HG02763 (cell line): ENCODE results near the gene PHKB.
"Not testable (repeated sequence)": the region's sequence is repeated elsewhere in the genome, so short reads cannot be mapped to it uniquely, and the experiment has no call there.

Experiments used
- ATAC-seq: cut with Tn5 transposase; IDR thresholded peaks from one replicate; pipeline ENCODE4 v1.9.1; 2021; ENCODE audit warnings: mild to moderate bottlenecking, moderate library complexity; ENCODE audit not compliant: unreplicated experiment

Gene PHKB

DNA sequence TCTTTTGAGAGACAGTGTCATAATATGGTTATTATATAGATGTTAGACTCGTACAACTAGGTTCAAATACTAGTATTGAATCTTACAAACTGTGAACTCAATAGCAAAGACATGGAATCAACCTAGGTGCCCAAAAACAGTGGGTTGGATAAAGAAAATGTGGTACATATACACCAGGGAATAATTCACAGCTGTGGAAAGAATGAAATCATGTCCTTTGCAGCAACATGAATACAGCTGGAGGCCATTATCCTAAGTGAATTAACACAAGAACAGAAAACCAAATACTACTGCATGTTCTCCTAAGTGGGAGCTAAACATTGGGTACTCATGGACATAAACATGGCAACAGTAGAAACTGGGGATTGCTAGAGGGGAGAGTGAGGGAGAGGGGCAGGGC is 8.1 kb downstream of the PHKB start:
- no peak for ATAC-seq

DNA sequence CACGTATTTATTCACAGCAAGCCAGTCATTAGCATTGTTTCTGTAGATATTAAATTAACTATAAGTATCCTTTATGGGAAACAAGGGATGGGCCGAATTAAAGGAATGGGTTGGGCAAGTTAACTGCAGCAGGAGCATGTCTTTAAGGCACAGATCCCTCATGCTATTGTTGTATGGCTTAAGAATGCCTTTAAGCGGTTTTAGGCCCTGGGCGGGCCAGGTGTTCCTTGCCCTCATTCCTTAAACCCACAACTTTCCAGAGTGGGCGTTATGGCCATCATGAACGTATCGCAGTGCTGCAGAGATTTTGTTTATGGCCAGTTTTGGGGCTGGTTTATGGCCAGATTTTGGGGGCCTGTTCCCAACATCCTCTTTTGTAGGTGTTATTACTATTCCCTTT is 9.1 kb downstream of the PHKB start:
- no peak for ATAC-seq

DNA sequence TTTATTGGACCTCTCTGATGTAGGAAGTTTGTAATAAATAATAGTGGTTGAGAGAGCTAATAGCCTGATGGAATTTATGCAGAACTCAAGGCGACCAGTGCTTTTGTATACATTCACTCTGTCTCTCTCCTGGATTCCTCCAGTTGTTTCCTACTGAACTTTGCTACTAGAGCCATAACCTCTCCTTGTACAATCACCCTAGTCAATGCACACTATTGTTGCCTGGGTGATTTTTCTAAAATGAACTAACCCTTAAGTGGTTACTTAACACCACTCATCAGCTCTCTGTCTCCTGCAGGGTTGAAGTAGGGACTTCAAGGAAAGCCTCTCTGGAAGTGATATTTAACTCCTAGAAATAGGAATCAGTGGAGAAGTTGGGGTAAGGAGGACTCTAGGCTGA is 9.7 kb downstream of the PHKB start:
- no peak for ATAC-seq

DNA sequence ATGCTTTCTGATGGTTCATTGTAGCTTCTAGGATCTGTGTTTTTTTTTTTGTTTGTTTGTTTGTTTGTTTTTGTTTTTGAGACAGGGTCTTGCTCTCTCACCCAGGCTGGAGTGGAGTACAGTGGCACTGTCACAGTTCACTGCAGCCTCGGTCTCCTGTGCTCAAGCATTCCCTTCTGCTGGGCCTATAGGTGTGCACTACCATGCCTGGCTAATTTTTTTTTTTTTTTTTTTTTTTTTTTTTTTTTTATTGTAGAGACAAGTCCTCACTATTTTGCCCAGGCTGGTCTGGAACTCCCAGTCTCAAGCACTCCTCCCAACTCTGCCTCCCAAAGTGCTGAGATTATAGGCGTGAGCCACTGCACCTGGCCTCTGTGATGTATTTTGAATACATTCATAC is 11.9 kb downstream of the PHKB start:
- ATAC-seq, result not testable (repeated sequence)

DNA sequence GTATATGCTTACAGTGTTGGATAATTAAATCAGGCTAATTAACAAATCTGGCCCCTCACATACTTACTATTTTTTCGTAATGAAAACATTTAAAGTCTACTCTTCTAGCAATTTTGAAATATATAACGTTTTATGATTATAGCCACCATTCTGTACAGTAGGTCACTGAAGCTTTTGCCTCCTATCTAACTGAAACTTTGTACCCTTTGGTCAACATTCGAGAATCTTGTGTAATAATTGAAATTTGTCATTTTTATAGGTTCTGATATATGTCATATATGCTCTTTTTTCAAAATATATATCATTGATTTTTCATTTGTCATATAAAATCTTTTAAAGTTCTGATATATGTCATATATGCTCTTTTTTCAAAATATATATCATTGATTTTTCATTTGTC is 12.7 kb downstream of the PHKB start:
- no peak for ATAC-seq

DNA sequence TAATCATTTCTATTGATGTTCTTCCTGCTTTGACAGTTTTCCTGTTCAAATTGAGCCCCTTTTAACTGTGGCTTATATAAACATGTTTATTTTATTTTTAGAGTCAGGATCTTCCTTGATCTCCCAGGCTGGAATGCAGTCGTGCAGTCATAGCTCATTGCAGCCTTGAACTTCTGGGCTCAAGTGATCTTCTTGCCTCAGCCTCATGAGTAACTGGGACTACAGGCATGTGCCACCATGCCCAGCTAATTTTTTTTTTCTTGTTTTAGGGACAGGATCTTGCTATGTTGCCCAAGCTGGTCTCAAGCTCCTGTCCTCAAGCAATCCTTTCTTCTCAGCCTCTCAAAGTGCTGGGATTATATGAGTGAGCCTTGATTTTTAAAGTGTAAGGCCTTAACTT is 14.7 kb downstream of the PHKB start:
- no peak for ATAC-seq

DNA sequence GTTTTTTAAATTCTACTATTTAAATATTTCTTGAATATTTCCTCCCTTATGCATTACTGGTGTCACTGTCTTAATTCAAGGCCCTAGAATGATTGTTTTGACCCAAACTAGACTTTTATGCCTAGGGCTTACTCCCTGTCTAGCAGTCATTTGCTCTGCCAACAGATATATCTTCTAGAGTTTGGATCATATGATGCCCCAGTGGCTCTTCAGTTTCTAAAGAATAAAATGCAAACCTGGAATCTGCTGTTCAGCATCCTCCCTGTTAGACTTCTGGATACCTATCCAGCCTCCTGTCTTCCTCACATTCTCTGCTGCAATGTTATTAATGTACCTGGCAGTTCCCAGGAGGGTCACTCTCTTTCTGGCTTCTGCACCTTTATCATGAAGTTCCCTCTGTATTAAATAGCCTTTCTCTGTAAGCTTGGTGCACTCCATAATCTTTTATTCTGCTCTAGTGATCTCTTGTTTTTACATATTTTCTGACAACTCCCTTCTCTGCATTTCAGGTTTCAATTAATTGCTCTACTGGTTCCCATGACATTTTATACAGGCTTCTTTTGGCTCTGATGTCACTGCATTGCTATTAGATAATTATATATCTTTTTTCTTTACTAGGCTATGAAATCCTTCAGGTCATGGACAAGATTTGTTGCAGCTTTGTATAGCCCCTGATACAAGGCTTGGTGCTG is 15.7 kb downstream of the PHKB start:
- ATAC-seq, result no peak

DNA sequence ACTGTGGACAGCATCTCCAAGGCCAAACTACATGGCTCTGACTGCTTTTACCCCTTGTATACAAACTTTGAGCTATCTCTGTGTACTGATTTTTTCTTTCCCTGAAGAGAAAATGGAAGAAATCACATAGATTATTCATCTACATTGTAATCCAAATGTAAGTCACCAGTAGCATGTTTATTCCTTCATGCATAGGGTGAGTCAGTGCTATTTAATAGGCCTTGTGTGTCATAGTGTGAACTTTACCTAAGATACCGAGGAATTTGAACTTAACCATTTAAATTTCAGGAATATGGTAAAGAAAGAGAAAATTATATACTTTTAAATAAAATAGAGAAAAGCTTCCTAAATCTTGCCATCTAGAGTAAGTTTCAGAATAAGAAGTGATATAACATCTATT is 16.5 kb downstream of the PHKB start:
- ATAC-seq, result no peak

DNA sequence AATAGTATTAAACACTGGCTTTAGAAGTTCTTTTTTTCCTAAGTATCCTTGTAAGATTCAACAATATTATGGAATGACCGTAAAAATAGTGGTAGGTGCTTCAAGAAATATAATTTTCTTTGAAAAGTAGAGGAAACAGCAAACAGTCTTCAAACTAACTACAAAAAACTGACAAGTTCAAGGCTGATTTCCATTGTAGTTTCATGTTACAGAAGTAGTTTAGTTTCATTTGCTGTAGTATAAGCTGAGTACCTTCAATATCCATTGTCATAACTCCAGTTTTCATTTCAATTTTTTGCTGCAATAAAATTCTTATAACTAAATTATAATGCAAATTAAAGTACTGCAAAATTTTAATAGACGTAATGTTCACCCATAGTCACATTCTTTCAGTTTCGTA is 19.3 kb downstream of the PHKB start:
- ATAC-seq, result no peak

DNA sequence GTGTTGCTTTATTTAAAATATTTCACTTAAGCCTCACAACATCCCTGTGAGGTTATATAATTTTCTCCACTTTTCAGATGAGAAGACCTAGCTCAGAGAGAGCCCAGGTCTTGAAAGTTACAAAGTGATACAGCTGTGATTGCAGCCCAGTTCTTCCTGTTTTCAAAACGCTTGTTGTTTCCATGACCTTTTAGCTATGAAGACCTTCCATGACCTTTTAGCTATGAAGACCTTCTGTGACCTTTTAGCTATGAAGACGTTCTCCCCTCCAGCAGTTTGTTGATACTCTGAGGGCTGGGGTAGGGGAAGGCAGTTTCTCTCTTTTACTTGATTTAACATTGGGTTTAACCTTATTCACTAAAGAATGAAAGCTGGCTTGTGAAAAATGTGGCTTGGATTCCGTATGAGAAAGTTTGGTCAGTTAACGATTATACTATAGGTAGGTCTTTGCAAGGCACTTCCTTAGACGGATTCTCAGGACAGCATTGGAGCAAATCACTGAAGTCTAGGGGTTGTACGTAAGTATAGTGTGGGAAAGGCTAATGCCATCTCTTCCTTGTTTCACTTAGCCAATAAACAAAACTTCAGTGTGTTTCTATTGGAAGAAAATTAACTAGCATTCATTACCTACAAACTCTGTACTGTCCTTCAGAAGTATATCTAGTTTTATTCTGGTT is 20.7 kb downstream of the PHKB start:
- ATAC-seq, result no peak

DNA sequence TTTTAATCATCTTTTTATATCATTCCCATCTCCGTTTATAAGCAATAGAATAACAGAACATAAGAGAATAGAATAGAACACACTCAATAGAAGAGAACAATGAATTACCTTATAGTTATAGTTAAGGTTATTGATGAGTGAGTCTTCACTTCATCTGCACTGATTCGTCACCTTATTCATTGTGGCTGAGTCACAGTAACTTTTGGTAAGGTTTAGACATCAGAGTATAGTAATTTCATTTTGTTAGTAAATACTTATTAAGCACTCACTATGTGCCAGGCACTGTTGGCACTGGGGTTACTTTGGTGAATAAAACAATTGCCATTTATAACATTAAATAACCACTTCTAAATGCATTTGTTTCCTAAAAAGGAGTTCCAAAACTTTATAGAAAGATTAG is 22.5 kb downstream of the PHKB start:
- ATAC-seq, result no peak

DNA sequence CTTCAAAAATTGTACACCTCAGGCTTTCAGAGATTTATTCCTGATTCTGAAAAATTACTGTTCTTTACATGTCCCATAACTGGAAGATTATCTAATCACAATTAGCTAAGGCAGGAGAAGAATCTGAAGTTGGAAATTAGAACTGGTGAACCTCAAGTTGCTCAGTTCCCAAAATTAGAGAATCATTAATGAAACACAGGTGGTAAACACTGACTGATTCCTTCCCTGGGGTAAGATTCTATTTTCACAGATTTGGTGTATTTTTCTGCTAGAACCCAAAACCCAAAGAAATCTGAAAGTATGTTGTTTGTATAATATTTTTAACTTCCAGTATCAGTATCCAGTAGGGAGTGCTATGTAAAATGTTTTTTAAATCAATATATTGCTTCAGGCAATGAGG is 25.7 kb downstream of the PHKB start:
- ATAC-seq, result no peak

DNA sequence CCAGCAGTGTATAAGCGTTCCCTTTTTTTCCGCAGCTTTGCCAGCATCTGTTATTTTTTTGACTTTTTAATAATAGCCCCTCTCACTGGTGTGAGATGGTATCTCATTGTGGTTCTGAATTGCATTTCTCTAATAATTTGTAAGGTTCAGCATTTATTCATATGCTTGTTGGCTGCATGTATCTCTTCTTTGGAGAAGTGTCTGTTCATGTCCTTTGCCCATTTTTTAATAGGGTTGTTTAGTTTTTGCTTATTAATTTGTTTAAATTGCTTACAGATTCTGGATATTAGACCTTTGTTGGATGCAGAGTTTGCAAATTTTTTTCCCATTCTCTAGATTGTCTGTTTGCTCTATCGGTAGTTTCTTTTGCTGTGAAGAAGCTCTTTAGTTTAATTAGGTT is 26.9 kb downstream of the PHKB start:
- no peak for ATAC-seq

DNA sequence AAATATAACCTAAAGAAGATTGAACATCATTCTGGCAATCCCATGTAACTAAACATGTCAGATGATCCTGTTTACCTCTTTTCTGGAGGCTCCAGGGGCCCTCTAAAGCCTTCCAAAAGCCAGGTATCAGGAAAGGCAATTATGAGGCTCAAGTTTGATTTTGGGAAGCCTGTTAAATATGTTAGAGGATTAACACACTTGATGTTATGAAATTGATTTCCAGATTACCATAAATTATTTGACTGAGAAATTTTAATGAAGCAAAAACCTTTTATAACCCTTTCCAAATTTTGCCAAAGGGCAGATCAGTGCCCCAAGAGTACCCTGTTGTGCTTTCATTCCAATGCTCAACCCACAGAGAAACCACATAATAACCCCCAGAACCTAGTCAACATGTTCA is 29.3 kb downstream of the PHKB start:
- no peak for ATAC-seq

DNA sequence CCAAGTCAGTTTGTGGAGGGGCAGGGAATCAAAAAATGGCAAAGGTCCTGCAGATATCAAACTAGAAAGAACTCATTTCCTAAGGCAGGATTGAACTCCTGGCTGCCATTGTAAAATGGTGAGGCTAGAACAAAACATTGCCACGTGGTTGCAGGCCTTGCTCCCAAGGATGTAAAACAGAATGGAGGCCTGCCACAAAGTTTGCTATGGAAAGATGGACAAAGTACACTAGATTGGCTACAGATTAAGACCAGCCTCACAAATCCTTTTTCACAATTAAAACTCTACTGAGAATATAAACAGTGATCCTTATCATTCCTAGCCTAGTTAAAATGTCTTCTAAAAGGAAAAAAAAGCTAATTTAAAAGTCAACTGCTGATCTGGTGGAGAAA is 30.9 kb downstream of the PHKB start:
- no peak for ATAC-seq

DNA sequence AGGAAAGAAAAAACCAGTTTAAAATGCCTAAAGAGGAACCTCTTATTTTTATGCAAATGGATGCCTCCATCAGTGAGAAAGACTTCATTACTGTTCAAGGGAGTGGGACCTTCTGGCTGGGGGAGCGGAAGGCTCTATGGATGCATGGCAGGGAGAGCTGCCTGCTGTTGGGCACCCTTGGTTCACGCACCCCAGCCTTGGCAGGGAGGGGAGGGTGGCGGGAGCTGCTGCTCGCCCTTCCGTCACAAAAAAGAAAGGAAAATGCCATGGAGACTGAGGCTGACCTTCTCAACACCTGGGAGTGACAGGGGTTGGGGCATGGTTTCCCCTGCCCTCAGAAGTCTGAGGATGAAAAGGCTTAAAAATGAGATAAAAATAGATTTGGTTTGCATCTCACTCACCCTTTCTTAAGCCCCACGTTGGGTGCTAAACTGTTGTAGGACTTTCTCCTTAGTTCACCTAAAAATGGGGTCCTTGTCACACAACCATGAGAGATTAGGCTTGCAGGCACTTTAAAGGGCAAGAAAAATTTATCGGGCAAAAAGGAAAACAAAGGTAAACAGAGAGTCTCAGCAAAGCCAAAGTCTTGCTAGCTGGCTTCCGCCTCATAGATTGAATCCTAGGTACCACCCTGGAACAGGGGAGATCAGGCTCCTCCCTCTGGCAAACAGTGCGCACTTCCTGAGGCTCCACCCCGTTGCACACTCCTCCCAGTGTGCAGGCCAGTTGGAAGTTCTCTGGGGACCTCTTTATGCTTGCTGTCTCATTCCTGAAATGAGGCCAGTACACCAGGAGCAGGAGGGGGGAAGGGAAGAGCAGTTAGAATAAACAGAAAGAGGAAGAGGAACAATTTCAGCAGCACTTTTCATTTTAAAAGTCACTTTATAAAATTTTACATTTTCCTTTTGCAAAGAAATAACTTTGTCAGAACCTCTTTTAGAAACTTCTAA is 31.6 kb downstream of the PHKB start:
- peak; percentile 70 for ATAC-seq

DNA sequence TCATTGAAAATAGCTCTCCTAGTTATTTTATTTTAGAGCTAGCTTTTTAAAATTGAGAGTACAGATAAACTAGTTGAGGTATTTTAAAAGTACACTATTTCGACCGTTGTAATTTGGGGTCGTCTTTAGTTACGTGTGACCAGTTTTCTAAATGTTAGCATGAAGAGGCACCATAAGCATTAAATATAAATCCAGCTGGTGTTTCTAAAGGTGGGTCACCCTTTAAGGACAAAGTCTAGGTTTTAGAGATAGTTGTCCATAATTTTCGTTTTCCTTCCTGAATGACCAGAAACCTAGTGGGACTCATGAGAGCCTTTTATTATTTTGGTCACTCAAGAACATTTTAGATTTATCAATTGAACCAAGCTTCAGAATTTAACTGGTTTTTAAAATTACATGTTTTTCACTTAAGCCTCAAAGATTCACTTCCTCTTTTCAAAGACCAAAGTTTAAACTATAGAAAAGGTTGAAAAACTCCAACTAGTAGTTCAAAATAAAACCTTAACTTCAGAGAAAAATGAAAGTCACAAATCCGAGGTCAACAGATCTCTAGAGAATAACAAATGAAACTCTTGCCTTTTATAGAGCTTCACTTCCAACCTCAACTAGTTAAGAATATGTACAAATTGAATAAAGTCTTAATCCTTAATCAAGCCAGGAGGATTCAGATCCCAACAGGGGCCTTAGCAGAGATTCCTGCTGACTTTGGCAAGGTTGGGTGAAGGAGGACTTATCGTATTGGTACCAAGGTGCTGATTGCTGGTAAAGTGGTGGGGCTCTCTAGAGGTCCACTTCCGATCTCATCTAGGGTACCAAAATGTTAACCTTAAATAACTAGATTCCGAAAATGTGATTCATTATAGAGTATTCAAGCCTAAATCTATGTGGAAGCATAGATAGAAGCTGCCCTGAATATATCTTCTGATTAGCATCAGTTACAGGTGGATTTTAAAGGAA is 32.5 kb downstream of the PHKB start:
- peak; percentile 62 for ATAC-seq

DNA sequence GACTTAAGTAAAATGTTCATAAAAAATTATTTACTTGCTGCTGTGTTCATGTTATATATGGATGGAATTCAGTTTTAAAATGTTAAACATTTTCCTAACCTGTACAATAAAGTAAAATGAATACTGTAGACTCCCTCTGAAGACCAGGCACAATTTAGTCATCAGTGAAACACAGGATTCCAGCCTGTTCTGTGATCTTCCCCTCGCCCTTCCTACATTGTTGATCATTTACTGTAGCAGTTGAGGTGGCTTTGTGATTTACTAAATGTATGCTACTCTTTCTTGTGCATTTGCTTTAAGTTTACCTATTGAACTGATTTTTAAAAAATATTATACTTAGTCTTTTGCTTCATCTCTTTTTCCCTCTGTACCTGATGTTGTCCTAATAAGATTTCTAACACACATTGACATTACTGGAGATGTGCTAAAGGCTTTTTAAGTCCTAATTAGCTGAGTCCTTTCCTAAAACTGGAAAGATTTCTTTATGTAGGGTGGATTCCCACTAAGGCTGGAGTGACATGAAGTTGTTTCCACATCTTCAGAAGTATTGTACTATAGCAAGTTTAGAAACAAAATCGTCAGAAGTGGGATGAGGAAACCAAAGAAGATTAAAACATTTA is 38.1 kb downstream of the PHKB start:
- no peak for ATAC-seq

DNA sequence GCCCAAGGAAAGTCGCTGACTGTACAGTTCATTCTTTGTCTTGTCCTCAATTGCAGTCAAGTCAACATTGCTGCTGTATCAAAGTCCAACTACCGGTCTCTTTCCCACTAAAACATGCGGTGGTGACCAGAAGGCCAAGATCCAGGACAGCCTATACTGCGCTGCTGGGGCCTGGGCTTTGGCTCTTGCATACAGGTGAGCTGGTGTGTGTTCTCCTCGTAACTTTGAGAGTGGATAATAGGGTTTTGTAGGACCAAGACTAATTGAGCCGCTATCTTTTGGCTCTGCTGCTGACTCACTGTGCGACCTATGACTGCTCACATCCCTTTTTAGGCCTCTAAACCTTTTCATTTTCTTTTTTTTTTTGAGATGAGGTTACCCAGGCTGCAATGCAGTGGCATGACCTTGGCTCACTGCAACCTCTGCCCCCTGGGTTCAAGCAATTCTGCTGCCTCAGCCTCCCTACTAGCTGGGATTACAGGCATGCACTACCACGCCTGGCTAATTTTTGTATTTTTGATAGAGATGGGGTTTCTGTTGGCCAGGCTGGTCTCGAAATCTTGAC is 38.7 kb downstream of the PHKB start:
- ATAC-seq, result no peak

DNA sequence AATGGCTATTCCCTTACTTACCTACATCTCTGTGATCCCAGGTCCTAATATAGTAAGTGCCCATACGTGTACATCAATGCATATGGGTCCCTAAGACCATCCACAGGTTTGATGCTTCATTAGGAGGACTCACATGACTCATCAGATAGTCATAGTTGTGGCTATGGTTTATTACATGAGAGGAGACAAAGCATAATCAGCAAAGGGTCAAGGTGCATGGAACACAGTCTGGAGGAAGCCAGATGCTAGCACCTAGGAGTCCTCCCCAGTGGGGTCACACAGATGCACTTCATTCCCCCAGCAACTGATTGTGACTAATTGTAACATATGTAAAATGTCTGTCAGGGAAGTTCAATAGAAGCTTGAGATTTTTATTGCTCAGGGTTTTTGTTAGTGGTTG is 42.8 kb downstream of the PHKB start:
- no peak for ATAC-seq
